Pancreas (tissue), 10 donors: Measurements from ENCODE around the gene SLCO2B1. TPM values are rescaled to one million over a fixed set of nuclear protein-coding genes. Genes with fewer than 3 reads are reported as not detected.

Experiments
- ATAC-seq, 4 donors: fragments of 200-7000 bp; cut with Tn5 transposase; one replicate each; pipeline versions ENCODE4 v1.8.0 to v1.9.1; 2020; ENCODE audit warnings: mild to moderate bottlenecking in 4 of 4, moderate library complexity in 4 of 4
- DNase-seq, 6 donors: peaks; one replicate each; pipeline ENCODE4 v3.0.0-alpha.2; 2020
- FAIRE-seq: peaks from 2 replicates; lab custom pipeline; 2012; peaks lifted over from hg19 to GRCh38; lab: Jason Lieb, UNC
- H3K27ac ChIP-seq, 4 donors: fragments of 200-600 bp; sonication (generic); 1 replicate in 3 of 4; 2 replicates in 1 of 4; pipeline versions ENCODE4 v1.5.0 to v1.8.0; 2020
- H3K27me3 ChIP-seq, 4 donors: fragments of 200-600 bp; one replicate each; pipeline ENCODE4 v1.8.0; 2021
- H3K36me3 ChIP-seq, 3 donors: fragments of 200-600 bp; sonication (generic) in 1 of 3; one replicate each; pipeline versions ENCODE4 v1.5.0 to v1.8.0; 2020 to 2021
- H3K4me1 ChIP-seq, 3 donors: fragments of 200-600 bp; one replicate each; pipeline ENCODE4 v1.8.0; 2021
- H3K4me3 ChIP-seq, 4 donors: fragments of 200-600 bp; sonication (generic) in 2 of 4; one replicate each; pipeline versions ENCODE4 v1.5.0 to v1.8.0; 2020 to 2021
- H3K9me3 ChIP-seq, 4 donors: fragments of 200-600 bp; one replicate each; pipeline ENCODE4 v1.8.0; 2021
- CTCF ChIP-seq, 4 donors: fragments of 200-600 bp; sonication (generic) in 3 of 4; IDR thresholded peaks; one replicate each; pipeline versions ENCODE4 v1.5.0 to v1.8.0; 2021; ENCODE audit warnings: antibody characterized with exemption in 4 of 4
- WGBS, 2 donors: extraction: QIAGEN DNeasy Blood & Tissue Kit; methylation state at CpG; one replicate each; pipeline ENCODE4 v1.1.7; 2013; 5-methylcytosine and 5-hydroxymethylcytosine counted together
- intact Hi-C, 3 donors: fragments of 100-400 bp; cut with DNase I; formaldehyde crosslinking; loops; one replicate each; pipeline versions ENCODE4 v1.11.1 to v1.14.2; 2022
- polyA plus RNA-seq, 2 donors: library from polyadenylated mRNA; stranded (reverse); fragments of 200-250 nt; gene quantifications; one replicate each; pipeline ENCODE4 v1.2.3, GENCODE V29; 2013
- total RNA-seq, 6 donors: library from RNA; stranded (reverse); fragmentation: NEBNext Ultra II Directional in 4 of 6; extraction: Animal tissue kit (Norgen Biotek cat#: 25700) in 4 of 6; gene quantifications; one replicate each; pipeline versions ENCODE4 v1.2.1 to v1.2.4, GENCODE V29; 2021 to 2023
- donor health status: healthy with polysubstance abuse.
- donor health status: DM: no; HTN: no; CAD: no; lungs with moderate emphysema.
- donor health status: DM: no; HTN: no; CAD: no.
- donor health status: control.
- donor health status: control.
- donor health status: Bipolar disorder and iron deficiency.
- donor health status: DM: yes; HTN: yes; CAD: no.
- donor health status: DM: no; HTN: no; CAD: no.
- donor health status: DM: no; HTN: no; CAD: no.
- donor health status: DM: yes; HTN: yes; CAD: no.

The SLCO2B1 gene
- total and polyA plus RNA-seq, 8 donors: 3.6 to 71.4 (median 25.9) TPM

- no peak for DNase-seq
- peaks cover 15 to 17% (median 15%) of the 10 kb centered on the region in 3 donors for H3K4me1 ChIP-seq
- no peaks in the 10 kb centered on the region for H3K27me3 ChIP-seq
- no peak overlapping the region for H3K27ac ChIP-seq
- no peak overlapping the region for H3K4me3 ChIP-seq
- 74 to 75% methylated on average over 25 of the region's 25 CpGs for WGBS, 2 donors
- no peaks in the 10 kb centered on the region for H3K36me3 ChIP-seq
- no peak for TF ChIP-seq CTCF (IDR thresholded peaks at IDR 0.05)
- H3K9me3 ChIP-seq: no peaks in the 10 kb centered on the region
- ATAC-seq: no peak
- no peak for FAIRE-seq
- intact Hi-C loops: no loop called here
These were observed 13.3 kb downstream of the SLCO2B1 start for GRCh38 chr11:75163921-75164849.

GRCh38 chr11:75165721-75166120 is 14.8 kb downstream of the SLCO2B1 start:
- Histone ChIP-seq H3K4me3 (no peak overlapping the region), H3K4me1 (peaks cover 0 to 4% (median 4%) of the 10 kb centered on the region in 3 donors), H3K9me3 (no peaks in the 10 kb centered on the region), H3K27me3 (no peaks in the 10 kb centered on the region), H3K36me3 (no peaks in the 10 kb centered on the region), H3K27ac (no peak overlapping the region)
- DNase-seq: no peak
- no peak for FAIRE-seq
- TF ChIP-seq CTCF (IDR thresholded peaks at IDR 0.05): no peak
- no peak for ATAC-seq
- 95 to 96% methylated on average over 11 of the region's 11 CpGs for WGBS, 2 donors
- intact Hi-C loops: no loop called here

- no peak overlapping the region for H3K27ac ChIP-seq
- H3K9me3 ChIP-seq: no peaks in the 10 kb centered on the region
- peaks cover 0 to 4% (median 4%) of the 10 kb centered on the region in 3 donors for H3K4me1 ChIP-seq
- intact Hi-C loops: no loop called here
- WGBS, 2 donors: 92 to 93% methylated on average over 3 of the region's 3 CpGs
- FAIRE-seq (no peak), DNase-seq (no peak), ATAC-seq (no peak)
- H3K27me3 ChIP-seq: no peaks in the 10 kb centered on the region
- TF ChIP-seq CTCF (IDR thresholded peaks at IDR 0.05): no peak
- H3K36me3 ChIP-seq: no peaks in the 10 kb centered on the region
- no peak overlapping the region for H3K4me3 ChIP-seq
These were observed 15.9 kb downstream of the SLCO2B1 start for GRCh38 chr11:75166791-75167190.

- no peak for FAIRE-seq
- no peak for TF ChIP-seq CTCF (IDR thresholded peaks at IDR 0.05)
- Histone ChIP-seq H3K4me1 (peaks cover 0 to 4% (median 4%) of the 10 kb centered on the region in 3 donors), H3K4me3 (no peak overlapping the region), H3K9me3 (no peaks in the 10 kb centered on the region), H3K27ac (no peak overlapping the region), H3K36me3 (no peaks in the 10 kb centered on the region), H3K27me3 (no peaks in the 10 kb centered on the region)
- no peak for DNase-seq
- WGBS, 2 donors: 62 to 63% methylated on average over 3 of the region's 3 CpGs
- intact Hi-C loops: no loop called here
- ATAC-seq: no peak
These were observed 16.7 kb downstream of the SLCO2B1 start for GRCh38 chr11:75167617-75168016.
